Measurements from ENCODE around the gene ZC3H13. TPM values are rescaled to one million over a fixed set of nuclear protein-coding genes. Genes with fewer than 3 reads are reported as not detected.

ZC3H13 gene, protein sequence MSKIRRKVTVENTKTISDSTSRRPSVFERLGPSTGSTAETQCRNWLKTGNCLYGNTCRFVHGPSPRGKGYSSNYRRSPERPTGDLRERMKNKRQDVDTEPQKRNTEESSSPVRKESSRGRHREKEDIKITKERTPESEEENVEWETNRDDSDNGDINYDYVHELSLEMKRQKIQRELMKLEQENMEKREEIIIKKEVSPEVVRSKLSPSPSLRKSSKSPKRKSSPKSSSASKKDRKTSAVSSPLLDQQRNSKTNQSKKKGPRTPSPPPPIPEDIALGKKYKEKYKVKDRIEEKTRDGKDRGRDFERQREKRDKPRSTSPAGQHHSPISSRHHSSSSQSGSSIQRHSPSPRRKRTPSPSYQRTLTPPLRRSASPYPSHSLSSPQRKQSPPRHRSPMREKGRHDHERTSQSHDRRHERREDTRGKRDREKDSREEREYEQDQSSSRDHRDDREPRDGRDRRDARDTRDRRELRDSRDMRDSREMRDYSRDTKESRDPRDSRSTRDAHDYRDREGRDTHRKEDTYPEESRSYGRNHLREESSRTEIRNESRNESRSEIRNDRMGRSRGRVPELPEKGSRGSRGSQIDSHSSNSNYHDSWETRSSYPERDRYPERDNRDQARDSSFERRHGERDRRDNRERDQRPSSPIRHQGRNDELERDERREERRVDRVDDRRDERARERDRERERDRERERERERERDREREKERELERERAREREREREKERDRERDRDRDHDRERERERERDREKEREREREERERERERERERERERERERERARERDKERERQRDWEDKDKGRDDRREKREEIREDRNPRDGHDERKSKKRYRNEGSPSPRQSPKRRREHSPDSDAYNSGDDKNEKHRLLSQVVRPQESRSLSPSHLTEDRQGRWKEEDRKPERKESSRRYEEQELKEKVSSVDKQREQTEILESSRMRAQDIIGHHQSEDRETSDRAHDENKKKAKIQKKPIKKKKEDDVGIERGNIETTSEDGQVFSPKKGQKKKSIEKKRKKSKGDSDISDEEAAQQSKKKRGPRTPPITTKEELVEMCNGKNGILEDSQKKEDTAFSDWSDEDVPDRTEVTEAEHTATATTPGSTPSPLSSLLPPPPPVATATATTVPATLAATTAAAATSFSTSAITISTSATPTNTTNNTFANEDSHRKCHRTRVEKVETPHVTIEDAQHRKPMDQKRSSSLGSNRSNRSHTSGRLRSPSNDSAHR (N-terminal part only)
- 30.1 TPM for polyA plus RNA-seq (2013, experiment 1 of 2)
- 33.1 TPM for polyA plus RNA-seq (2013, experiment 2 of 2)

GRCh38 chr13:46052319-46053161 is at the start of gene ZC3H13:
TSS of gene ZC3H13 (minus strand) at chr13:46052746. CDS start at chr13:46045507, 7,239 bp downstream.
- Histone ChIP-seq H3K4me3 (ENCODE audit: extremely low read depth, insufficient read depth, low read length, poor library complexity, severe bottlenecking) (peak within 1 kb of the TSS; percentile 94), H3K9me3 (ENCODE audit: control insufficient read depth, low read length) (no peaks in the 10 kb centered on the region), H3K36me3 (ENCODE audit: control insufficient read depth, insufficient read depth, low read length) (no peaks in the 10 kb centered on the region), H3K4me1 (ENCODE audit: control insufficient read depth, insufficient read depth, low read length, poor library complexity, severe bottlenecking) (no peaks in the 10 kb centered on the region), H3K27ac (ENCODE audit: low read depth, low read length, severe bottlenecking) (peak within 1 kb of the TSS; percentile 91)
- WGBS, 2 experiments (ENCODE audit: insufficient coverage in 2 of 2) = 0% methylated on average over 37 to 45 of the region's 57 CpGs

DNA sequence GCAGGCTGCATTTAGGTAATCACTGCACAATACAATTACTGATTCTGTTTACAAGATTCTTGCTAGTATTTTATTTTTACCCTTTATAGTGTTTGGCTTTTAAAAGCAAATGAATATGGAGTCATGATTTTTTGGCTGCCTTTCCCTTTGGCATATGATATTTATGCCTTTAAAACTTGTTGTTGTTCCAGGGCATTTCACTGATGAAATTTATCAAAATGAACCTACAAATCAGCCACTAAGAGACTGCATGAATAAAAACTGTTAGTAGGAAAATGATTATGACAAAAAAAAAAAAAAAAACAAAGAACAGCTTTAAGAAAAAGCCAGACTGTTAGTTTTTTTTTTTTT is 49.7 kb upstream of the ZC3H13 start:
- Histone ChIP-seq H3K36me3 (ENCODE audit: control insufficient read depth, insufficient read depth, low read length) (no peaks in the 10 kb centered on the region), H3K4me1 (ENCODE audit: control insufficient read depth, insufficient read depth, low read length, poor library complexity, severe bottlenecking) (no peaks in the 10 kb centered on the region), H3K27ac (ENCODE audit: low read depth, low read length, severe bottlenecking) (no peak overlapping the region), H3K9me3 (ENCODE audit: control insufficient read depth, low read length) (no peaks in the 10 kb centered on the region), H3K4me3 (ENCODE audit: extremely low read depth, insufficient read depth, low read length, poor library complexity, severe bottlenecking) (no peak overlapping the region)

- no peaks in the 10 kb centered on the region for H3K9me3 ChIP-seq (ENCODE audit: control insufficient read depth, low read length)
- no peak overlapping the region for H3K4me3 ChIP-seq (ENCODE audit: extremely low read depth, insufficient read depth, low read length, poor library complexity, severe bottlenecking)
- WGBS, 2 experiments (ENCODE audit: insufficient coverage in 2 of 2) = 88 to 97% methylated on average over 5 of the region's 8 CpGs
- H3K36me3 ChIP-seq (ENCODE audit: control insufficient read depth, insufficient read depth, low read length) = no peaks in the 10 kb centered on the region
- H3K4me1 ChIP-seq (ENCODE audit: control insufficient read depth, insufficient read depth, low read length, poor library complexity, severe bottlenecking) = no peaks in the 10 kb centered on the region
- no peak overlapping the region for H3K27ac ChIP-seq (ENCODE audit: low read depth, low read length, severe bottlenecking)
Measured at GRCh38 chr13:46101484-46102254, 49.1 kb upstream of the ZC3H13 start.

- Histone ChIP-seq H3K27ac (ENCODE audit: low read depth, low read length, severe bottlenecking) (no peak overlapping the region), H3K4me1 (ENCODE audit: control insufficient read depth, insufficient read depth, low read length, poor library complexity, severe bottlenecking) (no peaks in the 10 kb centered on the region), H3K9me3 (ENCODE audit: control insufficient read depth, low read length) (no peaks in the 10 kb centered on the region), H3K4me3 (ENCODE audit: extremely low read depth, insufficient read depth, low read length, poor library complexity, severe bottlenecking) (no peak overlapping the region), H3K36me3 (ENCODE audit: control insufficient read depth, insufficient read depth, low read length) (no peaks in the 10 kb centered on the region)
- 75 to 100% methylated on average over 1 of the region's 4 CpGs for WGBS, 2 experiments (ENCODE audit: insufficient coverage in 2 of 2)
Measured at GRCh38 chr13:46101002-46101401, 48.5 kb upstream of the ZC3H13 start.

GRCh38 chr13:46100191-46100815 is 47.8 kb upstream of the ZC3H13 start:
- Histone ChIP-seq H3K36me3 (ENCODE audit: control insufficient read depth, insufficient read depth, low read length) (no peaks in the 10 kb centered on the region), H3K4me3 (ENCODE audit: extremely low read depth, insufficient read depth, low read length, poor library complexity, severe bottlenecking) (no peak overlapping the region), H3K27ac (ENCODE audit: low read depth, low read length, severe bottlenecking) (peak overlapping the region; percentile 4), H3K4me1 (ENCODE audit: control insufficient read depth, insufficient read depth, low read length, poor library complexity, severe bottlenecking) (no peaks in the 10 kb centered on the region), H3K9me3 (ENCODE audit: control insufficient read depth, low read length) (no peaks in the 10 kb centered on the region)
- 86% methylated on average over 1 of the region's 1 CpG; no CpG with 5 or more reads in 1 of the 2 experiments for WGBS, 2 experiments (ENCODE audit: insufficient coverage in 2 of 2)

GRCh38 chr13:46097663-46098062 is 45.1 kb upstream of the ZC3H13 start:
- WGBS, 2 experiments (ENCODE audit: insufficient coverage in 2 of 2) = 94 to 100% methylated on average over 2 to 3 of the region's 4 CpGs
- H3K36me3 ChIP-seq (ENCODE audit: control insufficient read depth, insufficient read depth, low read length) = no peaks in the 10 kb centered on the region
- no peaks in the 10 kb centered on the region for H3K4me1 ChIP-seq (ENCODE audit: control insufficient read depth, insufficient read depth, low read length, poor library complexity, severe bottlenecking)
- H3K4me3 ChIP-seq (ENCODE audit: extremely low read depth, insufficient read depth, low read length, poor library complexity, severe bottlenecking) = no peak overlapping the region
- no peaks in the 10 kb centered on the region for H3K9me3 ChIP-seq (ENCODE audit: control insufficient read depth, low read length)
- H3K27ac ChIP-seq (ENCODE audit: low read depth, low read length, severe bottlenecking) = no peak overlapping the region

DNA sequence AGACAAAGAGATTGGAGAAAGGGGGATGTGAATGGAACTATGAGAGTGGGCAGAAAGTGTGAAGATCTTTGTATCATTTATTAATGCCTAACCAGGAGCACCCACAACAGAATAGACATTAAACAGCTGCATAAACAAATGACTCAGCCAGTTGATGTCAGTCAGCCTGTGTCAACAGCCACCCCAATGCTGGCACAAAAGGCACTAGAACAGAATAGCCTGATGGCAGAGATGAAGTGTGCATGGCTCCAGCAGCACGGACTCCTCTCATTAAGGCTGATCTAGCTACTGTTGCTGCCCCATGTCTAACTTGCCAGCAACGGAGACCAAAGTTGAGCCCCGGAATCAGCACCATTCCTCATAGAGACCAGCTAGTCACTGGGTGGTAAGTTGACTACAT is 44.5 kb upstream of the ZC3H13 start:
- Histone ChIP-seq H3K36me3 (ENCODE audit: control insufficient read depth, insufficient read depth, low read length) (no peaks in the 10 kb centered on the region), H3K4me3 (ENCODE audit: extremely low read depth, insufficient read depth, low read length, poor library complexity, severe bottlenecking) (no peak overlapping the region), H3K4me1 (ENCODE audit: control insufficient read depth, insufficient read depth, low read length, poor library complexity, severe bottlenecking) (no peaks in the 10 kb centered on the region), H3K27ac (ENCODE audit: low read depth, low read length, severe bottlenecking) (no peak overlapping the region), H3K9me3 (ENCODE audit: control insufficient read depth, low read length) (no peaks in the 10 kb centered on the region)
- 89 to 90% methylated on average over 3 of the region's 3 CpGs for WGBS, 2 experiments (ENCODE audit: insufficient coverage in 2 of 2)

GRCh38 chr13:46094478-46094877 is 41.9 kb upstream of the ZC3H13 start:
- 88 to 100% methylated on average over 2 to 3 of the region's 3 CpGs for WGBS, 2 experiments (ENCODE audit: insufficient coverage in 2 of 2)
- Histone ChIP-seq H3K36me3 (ENCODE audit: control insufficient read depth, insufficient read depth, low read length) (no peaks in the 10 kb centered on the region), H3K9me3 (ENCODE audit: control insufficient read depth, low read length) (no peaks in the 10 kb centered on the region), H3K27ac (ENCODE audit: low read depth, low read length, severe bottlenecking) (no peak overlapping the region), H3K4me1 (ENCODE audit: control insufficient read depth, insufficient read depth, low read length, poor library complexity, severe bottlenecking) (no peaks in the 10 kb centered on the region), H3K4me3 (ENCODE audit: extremely low read depth, insufficient read depth, low read length, poor library complexity, severe bottlenecking) (no peak overlapping the region)

GRCh38 chr13:46088821-46089562 is 36.4 kb upstream of the ZC3H13 start:
- no peaks in the 10 kb centered on the region for H3K9me3 ChIP-seq (ENCODE audit: control insufficient read depth, low read length)
- H3K27ac ChIP-seq (ENCODE audit: low read depth, low read length, severe bottlenecking) = no peak overlapping the region
- no peaks in the 10 kb centered on the region for H3K4me1 ChIP-seq (ENCODE audit: control insufficient read depth, insufficient read depth, low read length, poor library complexity, severe bottlenecking)
- no peak overlapping the region for H3K4me3 ChIP-seq (ENCODE audit: extremely low read depth, insufficient read depth, low read length, poor library complexity, severe bottlenecking)
- no peaks in the 10 kb centered on the region for H3K36me3 ChIP-seq (ENCODE audit: control insufficient read depth, insufficient read depth, low read length)
- 64 to 79% methylated on average over 2 to 3 of the region's 5 CpGs for WGBS, 2 experiments (ENCODE audit: insufficient coverage in 2 of 2)
